ENCODE results near the gene SORT1.

DNA sequence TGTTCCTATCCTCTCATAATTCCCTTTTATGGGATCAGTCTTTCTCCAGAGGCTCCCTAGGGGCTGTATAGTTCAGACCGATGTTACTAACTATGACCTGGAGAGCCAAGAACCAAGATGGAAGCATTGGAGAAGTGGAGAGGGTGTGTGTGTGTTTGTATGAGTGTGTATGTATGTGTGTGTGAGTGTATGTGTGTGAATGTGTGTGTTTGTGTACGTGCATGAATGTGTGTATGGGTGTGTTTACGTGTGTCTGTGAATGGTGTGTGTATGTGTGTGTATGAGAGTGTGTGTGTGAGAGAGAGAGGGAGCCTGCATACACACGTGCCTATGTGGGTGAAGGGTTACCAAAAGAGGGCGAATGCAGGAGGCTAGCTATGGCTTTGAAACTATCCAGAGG lies 95.8 kb downstream of the SORT1 start:
- no peak for TF ChIP-seq CTCF (IDR thresholded peaks at IDR 0.05)
- TF ChIP-seq POLR2AphosphoS5 (IDR thresholded peaks at IDR 0.05): no peak
- TF ChIP-seq POLR2A (IDR thresholded peaks at IDR 0.05; ENCODE audit: low read depth): no peak
